Measurements from ENCODE around the gene TEX35.

Gene TEX35

DNA sequence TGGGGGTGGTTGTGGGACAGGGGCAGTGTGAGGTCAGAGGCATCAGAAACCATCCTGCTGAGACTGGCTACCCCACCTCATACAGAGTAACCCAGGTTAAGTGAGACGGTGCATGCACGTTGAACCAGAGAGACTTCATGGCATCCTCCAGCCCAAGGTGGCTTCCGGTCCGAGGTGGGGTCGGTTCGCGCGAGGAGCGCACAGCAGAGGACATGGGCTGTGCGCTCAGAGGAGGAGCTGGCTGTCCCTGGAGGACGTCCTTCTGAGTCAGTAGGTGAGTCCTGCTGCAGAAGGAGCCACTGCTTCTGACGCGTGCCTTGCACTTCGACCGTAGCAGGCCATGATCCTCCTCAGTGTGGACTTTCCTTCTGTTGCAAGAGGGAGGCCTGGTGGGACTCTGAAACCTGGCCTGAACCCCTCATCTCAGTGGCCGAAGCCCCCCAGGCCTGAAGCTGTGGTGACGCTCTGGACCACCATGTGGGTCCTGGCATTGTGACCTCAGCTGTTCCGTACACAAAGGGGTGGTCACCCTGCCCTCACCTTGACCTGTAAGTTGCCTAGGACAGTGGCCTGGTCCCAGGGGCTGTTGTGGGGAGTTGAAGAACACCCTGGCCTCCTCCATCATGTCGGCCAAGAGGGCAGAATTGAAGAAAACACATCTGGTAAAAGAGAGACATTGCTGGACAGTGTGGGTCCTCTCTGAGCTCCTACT lies at the start of gene TEX35:
TSS of gene TEX35 (plus strand) at position 544 of the 712 bp plus-strand sequence. CDS start at position 624, 80 bp downstream.
- no peak for ATAC-seq (ENCODE audit: low read depth)
- H3K27ac ChIP-seq (ENCODE audit: poor library complexity, severe bottlenecking) = no peak within 1 kb of the TSS
- TF ChIP-seq, protein P1, sequence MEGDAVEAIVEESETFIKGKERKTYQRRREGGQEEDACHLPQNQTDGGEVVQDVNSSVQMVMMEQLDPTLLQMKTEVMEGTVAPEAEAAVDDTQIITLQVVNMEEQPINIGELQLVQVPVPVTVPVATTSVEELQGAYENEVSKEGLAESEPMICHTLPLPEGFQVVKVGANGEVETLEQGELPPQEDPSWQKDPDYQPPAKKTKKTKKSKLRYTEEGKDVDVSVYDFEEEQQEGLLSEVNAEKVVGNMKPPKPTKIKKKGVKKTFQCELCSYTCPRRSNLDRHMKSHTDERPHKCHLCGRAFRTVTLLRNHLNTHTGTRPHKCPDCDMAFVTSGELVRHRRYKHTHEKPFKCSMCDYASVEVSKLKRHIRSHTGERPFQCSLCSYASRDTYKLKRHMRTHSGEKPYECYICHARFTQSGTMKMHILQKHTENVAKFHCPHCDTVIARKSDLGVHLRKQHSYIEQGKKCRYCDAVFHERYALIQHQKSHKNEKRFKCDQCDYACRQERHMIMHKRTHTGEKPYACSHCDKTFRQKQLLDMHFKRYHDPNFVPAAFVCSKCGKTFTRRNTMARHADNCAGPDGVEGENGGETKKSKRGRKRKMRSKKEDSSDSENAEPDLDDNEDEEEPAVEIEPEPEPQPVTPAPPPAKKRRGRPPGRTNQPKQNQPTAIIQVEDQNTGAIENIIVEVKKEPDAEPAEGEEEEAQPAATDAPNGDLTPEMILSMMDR (IDR thresholded peaks at IDR 0.05; ENCODE audit: poor library complexity, severe bottlenecking) = no peak

DNA sequence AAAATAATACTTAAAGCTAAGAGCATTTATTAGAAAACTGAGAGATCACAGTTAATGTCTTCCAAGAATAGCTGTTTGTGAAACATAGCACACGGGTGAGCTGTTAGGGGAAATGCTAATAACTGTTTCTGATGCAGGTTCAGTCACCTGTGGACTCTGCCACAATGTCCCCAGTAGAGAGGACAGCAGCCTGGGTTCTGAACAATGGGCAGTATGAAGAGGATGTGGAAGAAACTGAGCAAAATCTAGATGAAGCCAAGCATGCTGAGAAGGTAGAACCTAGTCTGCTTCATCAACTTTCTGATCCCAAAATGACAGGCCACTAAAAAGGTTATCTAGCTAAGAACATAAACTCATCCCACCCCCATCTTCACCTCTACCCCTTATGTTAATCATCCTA lies 48.8 kb upstream of the TEX35 start:
- ATAC-seq (ENCODE audit: low read depth) = no peak

More for the DNA sequence above, at the start of gene TEX35:
- Histone ChIP-seq H3K36me3 (ENCODE audit: low read depth) (no peaks in the 10 kb centered on the region), H3K4me3 (ENCODE audit: severe bottlenecking) (no peak within 1 kb of the TSS), H3K9me3 (ENCODE audit: severe bottlenecking) (no peaks in the 10 kb centered on the region), H3K27me3 (ENCODE audit: insufficient read depth, poor library complexity, severe bottlenecking) (no peaks in the 10 kb centered on the region), H3K4me1 (ENCODE audit: insufficient read depth, poor library complexity, severe bottlenecking) (no peaks in the 10 kb centered on the region)
- no peak for DNase-seq (ENCODE audit: low spot score)

DNA sequence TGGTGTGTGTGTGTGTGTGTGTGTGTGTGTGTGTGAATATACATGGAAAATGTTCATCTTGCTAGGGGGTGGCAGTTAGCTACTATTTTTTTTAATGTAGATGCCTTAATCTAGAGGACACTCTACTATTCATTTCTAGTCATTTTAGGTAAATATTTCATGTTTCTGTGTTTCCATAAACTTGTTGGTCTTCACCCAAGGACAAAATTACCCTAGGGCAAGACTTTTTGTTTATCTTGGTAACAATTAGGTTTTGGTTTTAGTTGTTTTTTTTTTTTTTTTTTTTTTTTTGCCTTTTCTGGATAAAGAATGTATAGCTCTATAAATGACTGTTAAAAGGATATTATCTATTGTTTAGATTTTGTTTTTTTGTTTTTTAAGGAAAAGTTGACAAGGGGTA lies 48.3 kb upstream of the TEX35 start:
- no peak for ATAC-seq (ENCODE audit: low read depth)
- Histone ChIP-seq H3K27ac (ENCODE audit: poor library complexity, severe bottlenecking) (peak overlapping the region; percentile 32), H3K27me3 (ENCODE audit: insufficient read depth, poor library complexity, severe bottlenecking) (no peaks in the 10 kb centered on the region), H3K4me1 (ENCODE audit: insufficient read depth, poor library complexity, severe bottlenecking) (peaks cover 6% of the 10 kb centered on the region), H3K4me3 (ENCODE audit: severe bottlenecking) (no peak overlapping the region), H3K9me3 (ENCODE audit: severe bottlenecking) (no peaks in the 10 kb centered on the region), H3K36me3 (ENCODE audit: low read depth) (peaks cover 38% of the 10 kb centered on the region)
- DNase-seq (ENCODE audit: low spot score) = no peak
- TF ChIP-seq, protein P1 (IDR thresholded peaks at IDR 0.05; ENCODE audit: poor library complexity, severe bottlenecking) = no peak

More for the DNA sequence above, 48.8 kb upstream of the TEX35 start:
- Histone ChIP-seq H3K4me3 (ENCODE audit: severe bottlenecking) (no peak overlapping the region), H3K27me3 (ENCODE audit: insufficient read depth, poor library complexity, severe bottlenecking) (no peaks in the 10 kb centered on the region), H3K27ac (ENCODE audit: poor library complexity, severe bottlenecking) (peak overlapping the region; percentile 32), H3K4me1 (ENCODE audit: insufficient read depth, poor library complexity, severe bottlenecking) (peaks cover 6% of the 10 kb centered on the region), H3K9me3 (ENCODE audit: severe bottlenecking) (no peaks in the 10 kb centered on the region), H3K36me3 (ENCODE audit: low read depth) (peaks cover 42% of the 10 kb centered on the region)
- TF ChIP-seq, protein P1 (IDR thresholded peaks at IDR 0.05; ENCODE audit: poor library complexity, severe bottlenecking) = no peak
- DNase-seq (ENCODE audit: low spot score) = no peak

DNA sequence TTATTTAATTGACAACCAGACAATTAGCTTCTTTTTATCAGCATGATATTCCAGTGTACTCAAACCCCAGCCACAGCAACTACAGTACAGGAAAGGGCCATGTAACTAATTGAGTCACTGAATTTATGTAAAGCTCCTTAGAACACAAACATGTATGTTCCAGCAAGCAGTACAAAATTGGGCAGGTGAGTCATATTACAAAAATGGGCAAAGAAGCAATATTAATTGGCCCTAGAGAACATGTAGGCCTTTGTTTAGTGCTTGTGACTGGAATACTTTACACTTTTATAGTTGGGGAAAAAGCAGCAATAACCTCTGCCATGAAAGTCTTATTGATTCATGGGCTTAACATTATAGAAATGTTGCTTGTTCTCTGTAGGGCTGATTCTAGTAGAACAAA lies 47.9 kb upstream of the TEX35 start:
- peak; percentile 91 for ATAC-seq (ENCODE audit: low read depth)
- H3K27me3 ChIP-seq (ENCODE audit: insufficient read depth, poor library complexity, severe bottlenecking) = no peaks in the 10 kb centered on the region
- no peak for DNase-seq (ENCODE audit: low spot score)
- peak overlapping the region; percentile 32 for H3K27ac ChIP-seq (ENCODE audit: poor library complexity, severe bottlenecking)
- TF ChIP-seq, protein P1 (IDR thresholded peaks at IDR 0.05; ENCODE audit: poor library complexity, severe bottlenecking) = no peak
- no peaks in the 10 kb centered on the region for H3K9me3 ChIP-seq (ENCODE audit: severe bottlenecking)
- peaks cover 7% of the 10 kb centered on the region for H3K4me1 ChIP-seq (ENCODE audit: insufficient read depth, poor library complexity, severe bottlenecking)
- H3K36me3 ChIP-seq (ENCODE audit: low read depth) = peaks cover 37% of the 10 kb centered on the region
- no peak overlapping the region for H3K4me3 ChIP-seq (ENCODE audit: severe bottlenecking)

DNA sequence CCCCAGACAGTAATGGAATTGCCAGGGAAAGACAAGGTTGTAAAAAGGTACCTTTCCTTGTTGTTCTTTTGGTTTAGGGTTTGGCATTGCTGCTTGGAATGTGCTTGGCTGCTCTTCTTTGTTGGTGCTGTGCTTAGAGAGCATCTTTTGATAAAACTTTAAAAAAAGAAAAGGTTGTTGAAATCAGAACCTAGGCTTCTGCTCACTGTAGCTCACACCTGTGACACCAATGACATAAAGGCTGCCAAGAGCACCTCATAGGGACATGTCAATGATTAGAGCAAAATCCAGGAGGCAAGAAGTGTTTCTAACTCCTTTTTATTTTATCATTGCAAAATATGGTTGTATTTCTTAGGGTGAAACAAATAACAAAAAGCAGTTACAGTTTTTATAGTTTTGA lies 45.1 kb upstream of the TEX35 start:
- H3K4me3 ChIP-seq (ENCODE audit: severe bottlenecking) = no peak overlapping the region
- DNase-seq (ENCODE audit: low spot score) (no peak), ATAC-seq (ENCODE audit: low read depth) (no peak)
- no peak overlapping the region for H3K27ac ChIP-seq (ENCODE audit: poor library complexity, severe bottlenecking)
- TF ChIP-seq, protein P1 (IDR thresholded peaks at IDR 0.05; ENCODE audit: poor library complexity, severe bottlenecking) = no peak
- H3K36me3 ChIP-seq (ENCODE audit: low read depth) = peaks cover 41% of the 10 kb centered on the region
- no peaks in the 10 kb centered on the region for H3K9me3 ChIP-seq (ENCODE audit: severe bottlenecking)
- peaks cover 18% of the 10 kb centered on the region for H3K4me1 ChIP-seq (ENCODE audit: insufficient read depth, poor library complexity, severe bottlenecking)
- no peaks in the 10 kb centered on the region for H3K27me3 ChIP-seq (ENCODE audit: insufficient read depth, poor library complexity, severe bottlenecking)
